Esophagus muscularis mucosa (tissue), 4 donors: ENCODE measurements around the gene STS. TPM values are rescaled to one million over a fixed set of nuclear protein-coding genes. Genes with fewer than 3 reads are reported as not detected.
"Not testable (repeated sequence)": the region's sequence is repeated elsewhere in the genome, so short reads cannot be mapped to it uniquely, and the experiment has no call there.

Experiments used
- DNase-seq: peaks from one replicate; pipeline ENCODE4 v3.0.0-alpha.2; 2017; ENCODE audit errors: extremely low spot score
- H3K27ac ChIP-seq, 4 donors: fragments of 200-600 bp; sonication (generic); replicated peaks in 1 of 4; 1 replicate in 3 of 4; 2 replicates in 1 of 4; pipeline ENCODE4 v1.5.1; 2016 to 2019; ENCODE audit warnings: mild to moderate bottlenecking in 1 of 4
- H3K27me3 ChIP-seq, 4 donors: fragments of 200-600 bp; sonication (generic); one replicate each; pipeline versions ENCODE4 v1.5.1 to v1.6.0; 2016 to 2019
- H3K36me3 ChIP-seq, 4 donors: fragments of 200-600 bp; sonication (generic); one replicate each; pipeline ENCODE4 v1.5.1; 2016 to 2019
- H3K4me1 ChIP-seq, 4 donors: fragments of 200-600 bp; sonication (generic); one replicate each; pipeline ENCODE4 v1.5.1; 2016 to 2019
- H3K4me3 ChIP-seq, 4 donors: fragments of 200-600 bp; sonication (generic); 1 replicate in 2 of 4; 2 replicates in 2 of 4; pipeline ENCODE4 v1.5.1; 2016 to 2019; ENCODE audit warnings: mild to moderate bottlenecking in 4 of 4, moderate library complexity in 1 of 4
- H3K9me3 ChIP-seq, 4 donors: fragments of 200-600 bp; sonication (generic); 1 replicate in 3 of 4; 2 replicates in 1 of 4; pipeline ENCODE4 v1.5.1; 2016 to 2019
- CTCF ChIP-seq, 3 experiments: fragments of 200-600 bp in 2 of 3; fragments of 450-650 bp in 1 of 3; sonication (generic) in 2 of 3; IDR thresholded peaks; one replicate each; pipeline ENCODE4 v1.5.1; 2017 to 2019; ENCODE audit warnings: antibody characterized with exemption in 3 of 3, mild to moderate bottlenecking in 2 of 3, moderate library complexity in 1 of 3
- EP300 ChIP-seq: sonication (generic); formaldehyde crosslinking; IDR thresholded peaks from one replicate; pipeline ENCODE4 v1.6.1; 2017; ENCODE audit warnings: antibody characterized with exemption
- POLR2A ChIP-seq: fragments of 450-650 bp; IDR thresholded peaks from one replicate; pipeline ENCODE4 v1.6.1; 2017; ENCODE audit warnings: antibody characterized with exemption, moderate library complexity, mild to moderate bottlenecking, low read depth
- POLR2AphosphoS5 ChIP-seq, 2 donors: sonication (generic); formaldehyde crosslinking; IDR thresholded peaks; one replicate each; pipeline ENCODE4 v1.6.1; 2017; ENCODE audit warnings: antibody characterized with exemption in 2 of 2
- WGBS: methylation state at CpG from one replicate; pipeline ENCODE4 v1.1.5; 2018; 5-methylcytosine and 5-hydroxymethylcytosine counted together
- intact Hi-C: fragments of 100-400 bp; cut with DNase I; formaldehyde crosslinking; loops from one replicate; pipeline ENCODE4 v1.15.1; 2023
- total RNA-seq, 4 donors: library from RNA; depleted of rRNA; stranded (reverse); fragments of >200 nt; gene quantifications; one replicate each; pipeline versions ENCODE4 v1.1.0 to v1.2.1, GENCODE V29; 2016

Gene STS
- total RNA-seq, 4 donors from 2014 or later = 4.6 to 7.9 (median 5.5) TPM

- H3K4me1 ChIP-seq = no peaks in the 10 kb centered on the region
- no peaks in the 10 kb centered on the region for H3K36me3 ChIP-seq
- no peaks in the 10 kb centered on the region for H3K27me3 ChIP-seq
- no peak overlapping the region for H3K4me3 ChIP-seq
- intact Hi-C loops = no loop called here
- DNase-seq = no peak
- no peak overlapping the region for H3K27ac ChIP-seq
- TF ChIP-seq CTCF (IDR thresholded peaks at IDR 0.05) (no peak), EP300 (no peak), POLR2AphosphoS5 (IDR thresholded peaks at IDR 0.05) (no peak), POLR2A (no peak)
- 79% methylated on average over 1 of the region's 1 CpG for WGBS
- H3K9me3 ChIP-seq = no peaks in the 10 kb centered on the region
Observed at GRCh38 chrX:7163146-7163677, 15.7 kb downstream of the STS start.

GRCh38 chrX:7164174-7164573 lies 16.7 kb downstream of the STS start:
- WGBS = 76% methylated on average over 3 of the region's 3 CpGs
- Histone ChIP-seq H3K27me3 (no peaks in the 10 kb centered on the region), H3K9me3 (peaks cover 0 to 6% (median 0%) of the 10 kb centered on the region in 4 donors), H3K36me3 (no peaks in the 10 kb centered on the region), H3K4me1 (no peaks in the 10 kb centered on the region), H3K27ac (no peak overlapping the region), H3K4me3 (no peak overlapping the region)
- no peak for DNase-seq
- TF ChIP-seq EP300 (no peak), POLR2AphosphoS5 (IDR thresholded peaks at IDR 0.05) (no peak), CTCF (IDR thresholded peaks at IDR 0.05) (no peak), POLR2A (no peak)
- intact Hi-C loops = no loop called here

- DNase-seq = no peak
- 100% methylated on average over 1 of the region's 1 CpG for WGBS
- intact Hi-C loops = no loop called here
- Histone ChIP-seq H3K4me3 (no peak overlapping the region), H3K36me3 (no peaks in the 10 kb centered on the region), H3K27me3 (no peaks in the 10 kb centered on the region), H3K27ac (no peak overlapping the region), H3K4me1 (no peaks in the 10 kb centered on the region), H3K9me3 (peaks cover 0 to 6% (median 0%) of the 10 kb centered on the region in 4 donors)
- TF ChIP-seq POLR2A = no peak
- TF ChIP-seq CTCF (IDR thresholded peaks at IDR 0.05) = no peak
- TF ChIP-seq POLR2AphosphoS5 (IDR thresholded peaks at IDR 0.05) = no peak
- TF ChIP-seq EP300 = no peak
Observed at GRCh38 chrX:7168371-7168770, 20.9 kb downstream of the STS start.

- DNase-seq = no peak
- Histone ChIP-seq H3K36me3 (no peaks in the 10 kb centered on the region), H3K4me3 (no peak overlapping the region), H3K27ac (no peak overlapping the region), H3K4me1 (no peaks in the 10 kb centered on the region), H3K9me3 (peaks cover 0 to 6% (median 0%) of the 10 kb centered on the region in 4 donors), H3K27me3 (no peaks in the 10 kb centered on the region)
- intact Hi-C loops = no loop called here
- 91% methylated on average over 3 of the region's 3 CpGs for WGBS
- TF ChIP-seq POLR2AphosphoS5 (IDR thresholded peaks at IDR 0.05) (no peak), POLR2A (no peak), EP300 (no peak), CTCF (IDR thresholded peaks at IDR 0.05) (no peak)
Observed at GRCh38 chrX:7169627-7170026, 22.1 kb downstream of the STS start.

GRCh38 chrX:7170898-7171297 lies 23.4 kb downstream of the STS start:
- no peak overlapping the region for H3K27ac ChIP-seq
- H3K4me1 ChIP-seq = no peaks in the 10 kb centered on the region
- DNase-seq = no peak
- intact Hi-C loops = no loop called here
- no peaks in the 10 kb centered on the region for H3K36me3 ChIP-seq
- H3K4me3 ChIP-seq = no peak overlapping the region
- TF ChIP-seq CTCF (IDR thresholded peaks at IDR 0.05) (peak in 2 of 3 experiments; percentile 3 to 9), POLR2AphosphoS5 (IDR thresholded peaks at IDR 0.05) (no peak)
- H3K27me3 ChIP-seq = no peaks in the 10 kb centered on the region
- H3K9me3 ChIP-seq = peaks cover 0 to 6% (median 0%) of the 10 kb centered on the region in 4 donors
- WGBS = 98% methylated on average over 3 of the region's 3 CpGs

GRCh38 chrX:7178859-7179258 lies 31.3 kb downstream of the STS start:
- H3K27ac ChIP-seq, H3K9me3 ChIP-seq, H3K4me3 ChIP-seq, DNase-seq, H3K4me1 ChIP-seq, intact Hi-C loops, H3K36me3 ChIP-seq, H3K27me3 ChIP-seq: not testable (repeated sequence)
- WGBS = 88% methylated on average over 2 of the region's 2 CpGs
